HG02678 (cell line): ENCODE measurements around the gene PKP4.
"Not testable (repeated sequence)": the region's sequence is repeated elsewhere in the genome, so short reads cannot be mapped to it uniquely, and the experiment has no call there.

Experiments
- ATAC-seq: cut with Tn5 transposase; IDR thresholded peaks from one replicate; pipeline ENCODE4 v1.9.1; 2021; ENCODE audit warnings: mild to moderate bottlenecking, moderate library complexity; ENCODE audit not compliant: unreplicated experiment

The PKP4 gene

DNA sequence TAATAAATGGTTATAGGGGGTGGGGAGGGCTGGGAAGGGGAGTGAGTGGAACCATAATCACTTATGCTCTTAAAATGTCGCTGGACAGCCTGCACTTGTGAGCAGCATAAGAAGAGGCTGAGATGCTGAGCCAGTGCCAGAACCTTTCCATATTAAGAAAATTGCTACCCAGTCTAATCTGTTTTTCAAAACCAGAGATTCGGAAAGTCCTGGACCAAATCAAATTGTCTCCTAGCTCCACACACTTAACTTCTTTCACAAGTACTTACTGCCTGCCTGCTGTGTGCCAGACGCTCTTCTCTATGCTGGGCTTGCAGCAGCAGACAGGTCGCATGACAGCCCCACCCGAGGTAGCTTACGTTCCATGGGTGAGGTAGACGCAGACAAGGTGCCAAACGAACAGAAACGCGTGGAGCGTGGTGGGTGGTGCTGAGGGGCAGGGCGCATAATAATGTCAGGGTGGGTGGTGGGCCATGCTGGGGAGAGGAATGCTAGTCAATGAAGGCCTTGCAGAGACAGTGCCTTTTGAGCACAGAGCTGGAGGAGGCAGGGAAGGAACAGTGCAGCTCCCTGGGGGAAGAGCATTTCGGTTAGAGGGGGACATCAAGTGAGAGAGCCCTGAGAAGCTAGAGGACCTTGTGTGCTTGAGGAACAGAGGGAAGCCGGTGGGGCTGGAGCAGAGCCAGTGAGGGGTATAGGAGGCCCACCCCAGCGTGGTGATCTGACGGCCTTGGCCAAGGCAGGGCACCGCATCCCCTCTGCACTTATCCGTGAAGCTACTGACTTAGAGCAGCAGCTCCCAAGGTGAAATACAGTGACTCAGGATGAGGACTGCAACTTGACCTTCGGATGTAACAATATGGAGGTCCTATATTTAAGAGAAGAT, 214.9 kb downstream of the PKP4 start:
- ATAC-seq, result no peak

DNA sequence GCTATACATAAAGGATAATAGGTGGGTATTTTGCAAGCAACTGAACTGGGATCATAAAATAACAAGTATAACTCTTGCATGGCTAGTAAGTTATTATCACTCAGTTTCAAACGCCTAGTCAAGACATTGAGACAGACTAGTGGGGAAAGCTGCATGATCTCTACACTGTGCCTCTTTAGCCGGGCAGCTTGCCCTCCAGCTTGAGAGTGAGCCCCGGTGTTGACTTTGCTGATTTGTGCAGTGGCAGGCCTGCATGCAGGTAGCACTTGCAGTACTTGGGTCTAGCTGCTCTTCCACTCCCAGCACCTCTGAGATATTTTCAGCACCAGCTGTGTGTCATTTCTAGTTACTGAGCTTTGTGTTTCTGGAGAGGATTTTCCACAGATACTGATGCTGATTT, 219.5 kb downstream of the PKP4 start:
- no peak for ATAC-seq

DNA sequence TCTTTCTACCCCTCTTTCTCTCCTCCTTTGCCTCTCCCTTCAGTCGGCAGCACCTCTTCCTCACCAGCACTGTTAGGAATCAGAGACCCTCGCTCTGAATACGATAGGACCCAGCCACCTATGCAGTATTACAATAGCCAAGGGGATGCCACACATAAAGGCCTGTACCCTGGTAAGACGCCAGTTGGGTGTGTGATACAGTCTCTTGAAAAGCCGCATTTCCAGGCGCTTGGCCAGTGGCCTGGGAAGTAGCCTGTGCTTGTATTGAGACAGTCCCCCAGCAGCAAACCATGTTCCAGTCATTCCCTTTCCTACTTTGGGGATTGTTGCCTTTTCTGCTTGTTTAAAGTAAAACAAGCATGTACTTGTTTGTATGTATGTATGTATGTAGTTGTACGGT, 219.9 kb downstream of the PKP4 start:
- no peak for ATAC-seq

DNA sequence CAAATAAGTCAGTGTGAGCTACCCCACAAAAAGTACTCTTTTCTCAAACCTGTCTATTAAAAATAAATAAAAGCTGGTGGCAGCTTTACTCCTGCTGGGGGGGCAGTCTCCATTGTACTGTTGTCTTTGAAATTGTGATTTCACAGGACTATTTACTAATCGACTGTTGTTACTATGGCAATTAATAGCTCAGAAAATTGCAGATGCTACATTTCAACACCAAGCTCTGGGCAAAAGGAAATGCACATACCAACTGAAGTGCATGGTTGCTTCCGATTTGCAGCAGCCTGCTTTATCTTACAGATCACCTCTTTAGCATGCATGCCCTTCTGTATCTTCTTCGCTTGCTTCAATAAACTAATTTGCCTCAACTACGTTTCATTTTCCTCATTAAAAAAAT, 220.8 kb downstream of the PKP4 start:
- no peak for ATAC-seq

DNA sequence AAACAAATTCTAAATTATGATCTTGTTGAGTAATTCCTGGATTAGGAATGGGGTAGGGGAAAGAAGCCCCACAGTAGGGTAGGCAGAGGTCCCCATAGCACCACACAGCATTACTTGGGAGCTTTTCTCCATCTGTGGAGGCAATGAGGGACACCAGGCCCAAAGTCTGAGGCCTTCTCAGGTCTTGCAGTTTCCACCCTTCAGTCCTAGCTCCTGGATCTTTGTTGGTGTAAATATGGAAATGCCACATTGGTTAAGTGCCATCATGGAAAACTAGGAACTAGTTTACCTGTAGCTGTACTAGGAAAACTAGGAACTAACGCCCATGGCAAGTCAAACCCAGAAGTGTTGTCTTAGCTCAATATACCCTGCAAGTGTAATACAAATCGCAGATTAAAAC, 225.1 kb downstream of the PKP4 start:
- no peak for ATAC-seq

DNA sequence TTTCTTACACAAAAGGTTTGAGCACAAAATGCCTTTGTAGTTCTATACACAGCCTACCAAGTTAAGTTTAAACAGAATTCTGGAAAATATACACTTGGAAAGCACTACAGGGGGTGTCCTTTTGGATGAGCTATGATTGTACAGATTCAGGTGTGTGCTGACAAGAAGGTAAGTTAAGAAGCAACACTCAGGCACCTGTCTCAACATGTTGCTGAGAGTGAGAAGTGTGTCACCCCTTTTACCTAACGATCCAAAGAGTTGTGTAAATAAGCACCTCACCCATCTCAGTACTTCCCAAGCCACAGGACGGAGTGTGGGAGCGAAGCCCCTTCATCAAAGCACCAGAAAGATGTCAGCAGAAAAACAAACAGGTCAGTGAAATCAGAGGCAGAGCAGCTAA, 228.9 kb downstream of the PKP4 start:
- no peak for ATAC-seq

DNA sequence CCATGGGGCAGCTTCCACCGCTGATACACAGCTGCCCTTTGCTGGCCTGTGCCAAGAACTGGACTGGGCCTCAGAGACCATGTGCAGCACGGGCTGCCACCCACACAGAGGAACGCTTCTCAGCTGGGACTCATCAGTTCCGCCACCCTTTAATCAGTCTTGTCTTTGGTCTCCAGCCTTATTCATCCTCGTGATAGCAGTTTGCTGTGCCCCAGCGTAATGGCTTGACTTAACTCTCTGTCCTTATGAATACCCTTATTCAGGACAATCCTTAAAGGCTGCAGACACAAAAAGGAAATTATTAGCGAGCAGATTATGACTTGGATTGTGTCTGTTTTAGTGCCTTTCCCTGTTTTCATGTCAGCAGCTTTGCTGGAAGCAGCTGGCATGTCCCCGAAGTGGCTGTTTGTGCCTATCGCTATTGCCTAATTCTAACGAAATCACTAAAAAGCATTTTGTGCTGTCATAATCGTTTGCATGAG, 229.5 kb downstream of the PKP4 start:
- ATAC-seq, result no peak

DNA sequence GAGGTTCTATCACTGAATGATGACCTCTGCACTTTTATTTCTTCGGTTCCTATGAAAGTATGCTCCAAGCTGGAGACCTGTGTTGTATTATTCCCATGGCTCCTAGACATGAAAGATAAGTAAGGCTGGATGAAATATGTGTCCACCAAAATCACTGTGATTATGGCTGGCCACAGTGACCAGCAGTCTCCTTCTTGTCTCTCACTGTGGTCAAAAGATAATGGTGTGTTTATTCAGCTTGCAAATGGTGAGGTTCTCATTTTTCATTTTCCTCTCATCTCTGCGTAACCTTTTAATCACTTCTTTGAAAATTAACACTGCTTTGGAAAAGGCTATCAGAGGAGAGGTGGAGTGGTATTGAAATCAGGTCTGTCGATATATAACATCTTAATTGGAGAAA, 230.6 kb downstream of the PKP4 start:
- ATAC-seq, result no peak

DNA sequence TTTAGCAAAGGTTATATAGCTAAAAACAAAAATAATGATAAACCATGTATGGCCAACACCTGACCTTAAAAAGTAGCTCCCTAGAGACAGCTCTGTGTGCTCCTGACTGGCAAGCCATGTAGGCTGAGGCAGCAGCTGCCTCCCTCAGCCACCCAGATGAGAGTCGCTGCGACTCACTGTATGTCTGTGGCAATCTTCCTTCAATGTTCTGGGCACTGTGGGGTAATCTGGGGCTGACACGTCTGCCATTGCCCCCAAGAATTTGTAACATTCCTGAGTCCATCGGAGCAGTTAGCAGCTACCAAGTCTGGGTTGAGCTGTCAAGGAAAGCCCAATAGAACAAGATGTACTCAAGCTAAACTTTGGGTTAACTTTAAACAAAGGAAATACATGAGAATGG, 232.0 kb downstream of the PKP4 start:
- no peak for ATAC-seq

DNA sequence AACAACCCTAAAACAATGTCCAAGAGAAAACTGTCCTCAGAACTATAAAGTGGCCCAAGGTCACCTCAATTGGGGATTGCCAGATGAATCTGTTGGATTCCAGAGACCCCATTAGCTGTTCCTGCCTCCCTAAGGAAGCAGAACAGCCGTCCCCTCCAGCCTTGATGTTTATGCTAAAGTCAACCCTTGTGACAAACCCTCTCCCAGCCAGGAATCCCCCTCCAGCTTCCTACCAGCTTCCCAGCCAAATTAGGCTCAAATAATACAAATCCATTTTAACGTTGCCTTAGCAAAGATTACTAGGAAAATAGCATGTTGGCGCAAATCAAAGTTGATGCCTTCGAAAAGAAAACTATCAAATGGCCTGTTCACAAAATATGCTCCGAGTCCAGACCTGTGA, 232.6 kb downstream of the PKP4 start:
- ATAC-seq, result no peak

DNA sequence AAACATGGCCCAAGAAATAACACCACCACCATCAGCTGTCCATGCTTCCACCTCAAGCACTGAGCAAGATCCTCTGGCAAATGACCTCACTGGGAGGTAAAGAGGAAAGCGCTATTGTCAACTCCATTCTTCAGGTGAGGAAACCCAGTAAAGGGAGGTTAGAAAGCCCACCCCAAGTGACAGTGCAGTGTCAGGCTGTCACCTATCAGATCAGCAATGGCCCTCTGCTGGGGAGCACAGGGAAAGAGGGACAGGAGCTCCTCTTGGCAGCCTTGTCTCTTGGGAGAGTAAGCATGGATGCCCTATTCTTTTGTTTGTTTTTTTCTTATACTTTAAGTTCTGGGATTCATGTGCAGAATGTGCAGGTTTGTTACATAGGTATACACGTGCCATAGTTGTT, 234.1 kb downstream of the PKP4 start:
- ATAC-seq, result no peak

DNA sequence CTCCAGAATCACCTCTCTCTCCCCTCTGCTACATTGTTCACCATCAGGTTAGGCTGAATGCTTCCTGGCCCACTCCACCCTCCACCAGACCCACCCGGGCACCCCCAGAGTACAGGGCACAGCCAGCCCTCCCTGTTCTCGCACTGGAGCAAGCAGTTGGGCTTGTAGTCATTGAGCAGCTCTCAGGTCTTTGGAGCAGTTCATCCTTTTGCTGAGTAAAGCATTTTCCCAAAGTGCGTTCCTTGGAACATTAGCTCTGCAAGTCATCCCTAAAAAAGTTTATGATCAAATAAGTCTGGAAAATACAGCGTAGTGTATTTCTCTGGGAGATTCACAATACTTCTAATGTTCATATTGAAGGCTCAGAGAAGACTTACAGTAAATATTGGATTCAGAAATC, 234.9 kb downstream of the PKP4 start:
- no peak for ATAC-seq

DNA sequence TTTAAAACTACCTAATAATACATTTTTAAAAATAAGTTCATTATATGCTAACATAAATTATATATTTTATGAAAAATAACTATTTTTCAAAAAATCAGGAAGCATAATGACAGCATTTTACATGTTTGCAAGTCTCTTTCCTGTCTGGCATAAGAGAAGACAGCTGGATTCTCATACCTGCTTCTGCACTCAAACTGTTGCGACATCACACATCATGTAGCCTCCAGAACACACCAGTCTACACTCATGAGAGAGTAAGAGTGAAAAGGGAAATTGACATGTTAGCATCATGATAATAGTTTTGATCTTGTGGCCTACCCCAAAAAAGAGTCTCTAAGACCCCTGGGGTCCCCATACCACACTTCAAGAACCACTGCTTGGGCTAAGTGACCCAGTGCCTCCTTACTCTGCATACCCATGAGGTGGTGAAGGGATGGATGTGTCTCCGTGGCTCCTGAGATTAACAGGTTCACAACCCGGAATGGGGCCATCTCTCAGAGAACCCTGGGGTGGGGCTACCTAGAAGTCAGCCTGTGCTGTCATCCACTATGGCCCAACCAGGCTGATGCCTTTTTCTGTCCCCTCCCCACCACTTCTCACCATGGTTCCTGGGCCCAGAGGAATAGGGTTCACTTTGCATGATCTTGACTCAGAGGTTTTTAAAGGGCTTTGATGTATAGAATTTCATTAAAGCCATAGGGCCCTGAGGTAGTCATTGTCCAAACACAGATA, 235.8 kb downstream of the PKP4 start:
- no peak for ATAC-seq

DNA sequence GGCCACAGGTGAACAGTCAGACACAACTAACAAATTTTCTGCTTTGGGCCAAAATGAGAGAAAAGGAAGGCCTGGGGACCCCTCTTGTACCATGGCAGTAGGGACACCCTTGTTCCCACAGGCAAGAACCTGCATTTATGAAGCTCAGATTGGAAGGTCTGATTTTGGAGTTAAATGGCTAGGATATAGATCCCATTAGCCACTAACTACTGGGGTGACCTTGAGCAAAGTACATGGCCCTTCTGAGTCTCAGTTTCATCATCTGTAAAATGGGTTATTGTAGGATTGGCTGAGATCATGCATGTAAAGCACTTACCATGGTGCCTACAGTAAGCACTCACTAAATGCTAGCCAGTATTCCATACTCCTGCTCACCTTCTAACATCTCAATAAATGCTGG, 236.7 kb downstream of the PKP4 start:
- ATAC-seq, result no peak

DNA sequence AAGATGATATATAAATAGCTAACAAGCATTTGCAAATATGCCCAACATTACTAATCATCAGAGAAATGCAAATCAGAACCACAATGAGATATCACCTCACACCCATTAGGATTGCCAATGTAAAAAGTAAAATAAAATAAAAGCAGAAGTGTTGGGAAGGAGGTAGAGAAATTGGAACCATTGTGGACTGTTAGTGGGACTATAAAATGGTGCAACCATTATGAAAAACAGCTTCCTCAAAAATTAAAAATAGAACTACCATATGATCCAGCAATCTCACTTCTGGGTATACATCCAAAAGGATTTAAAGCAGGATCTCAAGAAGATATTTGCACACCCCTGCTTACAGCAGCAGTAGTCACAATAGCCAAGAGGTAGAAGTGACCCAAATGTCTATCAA, 238.6 kb downstream of the PKP4 start:
- no peak for ATAC-seq

DNA sequence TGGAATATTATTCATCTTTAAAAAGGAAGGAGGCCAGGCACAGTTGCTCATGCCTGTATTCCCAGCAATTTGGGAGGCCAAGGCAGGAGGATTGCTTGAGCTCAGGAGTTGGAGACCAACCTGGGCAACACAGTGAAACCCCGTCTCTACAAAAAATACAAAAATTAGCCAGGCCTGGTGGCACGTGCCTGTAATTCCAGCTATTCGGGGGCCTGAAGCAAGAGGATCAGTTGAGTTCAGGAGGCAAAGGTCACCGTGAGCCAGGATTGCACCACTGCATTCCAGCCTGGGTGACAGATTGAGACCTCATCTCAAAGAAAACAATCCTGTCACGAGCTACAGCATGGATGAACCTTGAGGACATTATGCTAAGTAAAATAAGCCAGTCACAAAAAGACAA, 239.0 kb downstream of the PKP4 start:
- ATAC-seq, result not testable (repeated sequence)

DNA sequence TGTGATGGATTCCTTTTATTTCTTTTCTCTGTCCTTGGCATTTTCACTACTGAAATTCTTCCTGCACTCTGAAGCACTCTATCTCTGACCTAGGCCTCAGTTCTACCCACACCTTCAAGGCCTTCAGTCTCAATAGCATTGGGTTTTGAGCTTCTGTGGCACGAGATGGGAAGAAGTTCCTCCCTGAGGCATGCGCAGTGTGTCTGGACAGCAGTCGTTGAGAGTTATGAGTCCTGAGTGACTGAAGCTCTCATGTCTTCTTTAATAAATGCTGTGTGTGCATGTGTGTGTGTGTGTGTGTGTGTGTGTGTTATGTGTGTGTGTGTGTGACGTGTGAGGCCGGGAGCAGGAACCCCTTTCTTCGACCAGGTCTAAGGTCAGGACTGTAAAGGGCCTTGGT, 242.6 kb downstream of the PKP4 start:
- ATAC-seq, result no peak

DNA sequence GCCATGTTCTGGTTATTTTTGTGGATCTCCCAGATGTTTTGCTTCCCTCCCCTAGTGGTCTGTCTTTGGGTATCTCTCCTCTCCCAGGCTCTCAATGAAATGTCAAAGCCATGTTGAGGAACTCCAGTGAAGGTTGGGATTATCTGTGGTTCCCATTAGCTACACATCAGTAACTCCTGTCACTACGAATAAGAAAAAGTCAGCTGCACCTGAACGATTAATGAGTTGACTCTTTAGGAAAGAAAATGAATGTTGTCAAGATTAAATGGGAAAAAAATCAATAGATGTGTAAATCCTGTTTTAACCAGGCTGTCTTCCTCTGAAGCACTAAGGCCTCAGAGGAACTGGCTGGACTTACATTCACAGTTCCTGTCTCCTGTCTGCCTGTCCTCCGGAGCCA, 244.3 kb downstream of the PKP4 start:
- ATAC-seq, result no peak

DNA sequence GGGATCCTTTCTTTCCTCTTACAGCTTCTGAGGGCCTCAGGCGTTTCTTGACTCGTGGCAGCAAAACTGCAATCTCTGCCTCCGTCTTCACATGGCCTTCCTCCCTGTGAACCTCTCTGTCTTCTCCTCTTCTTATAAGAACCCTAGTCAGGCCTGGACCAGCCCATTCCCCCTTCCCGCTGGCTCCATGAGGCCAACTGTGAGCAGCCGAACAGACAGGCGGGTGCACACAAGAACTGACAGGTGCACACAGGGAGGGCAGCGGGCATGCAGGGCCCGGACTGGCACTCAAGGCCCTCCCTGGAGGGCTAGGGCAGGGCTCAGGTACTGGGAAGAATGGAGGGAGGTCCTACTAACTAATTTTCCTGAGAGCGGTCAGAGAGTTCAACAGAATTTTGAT, 246.0 kb downstream of the PKP4 start:
- no peak for ATAC-seq

DNA sequence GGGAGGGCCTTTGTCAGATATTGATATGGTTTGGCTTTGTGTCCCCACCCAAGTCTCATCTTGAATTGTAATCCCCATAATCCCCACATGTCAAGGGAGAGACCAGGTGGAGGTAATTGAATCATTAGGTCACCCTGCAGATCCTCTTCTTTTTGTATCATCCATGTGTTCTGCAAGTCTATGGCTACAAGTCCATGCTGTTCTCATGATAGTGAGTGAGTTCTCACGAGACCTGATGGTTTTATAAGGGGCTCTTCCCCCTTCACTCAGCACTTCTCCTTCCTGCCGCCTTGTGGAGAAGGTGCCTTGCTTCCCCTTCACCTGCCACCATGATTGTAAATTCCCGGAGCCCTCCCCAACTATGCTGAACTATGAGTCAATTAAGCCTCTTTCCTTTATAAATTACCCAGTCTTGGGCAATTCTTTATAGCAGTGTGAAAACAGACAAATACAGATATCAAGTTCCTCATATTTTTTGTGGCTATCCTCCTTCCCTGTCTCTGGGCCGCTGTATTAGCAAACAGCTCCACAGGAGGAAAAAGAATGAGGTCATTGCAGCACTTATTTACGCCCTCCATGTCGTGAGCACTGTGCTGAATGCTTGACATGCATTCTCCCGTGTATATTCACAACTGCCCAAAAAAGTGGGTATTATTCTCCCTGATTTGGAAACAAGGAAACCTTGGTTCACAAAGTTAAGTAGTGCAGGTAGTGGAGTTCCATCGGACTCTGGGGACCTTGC, 248.1 kb downstream of the PKP4 start:
- not testable (repeated sequence) for ATAC-seq

DNA sequence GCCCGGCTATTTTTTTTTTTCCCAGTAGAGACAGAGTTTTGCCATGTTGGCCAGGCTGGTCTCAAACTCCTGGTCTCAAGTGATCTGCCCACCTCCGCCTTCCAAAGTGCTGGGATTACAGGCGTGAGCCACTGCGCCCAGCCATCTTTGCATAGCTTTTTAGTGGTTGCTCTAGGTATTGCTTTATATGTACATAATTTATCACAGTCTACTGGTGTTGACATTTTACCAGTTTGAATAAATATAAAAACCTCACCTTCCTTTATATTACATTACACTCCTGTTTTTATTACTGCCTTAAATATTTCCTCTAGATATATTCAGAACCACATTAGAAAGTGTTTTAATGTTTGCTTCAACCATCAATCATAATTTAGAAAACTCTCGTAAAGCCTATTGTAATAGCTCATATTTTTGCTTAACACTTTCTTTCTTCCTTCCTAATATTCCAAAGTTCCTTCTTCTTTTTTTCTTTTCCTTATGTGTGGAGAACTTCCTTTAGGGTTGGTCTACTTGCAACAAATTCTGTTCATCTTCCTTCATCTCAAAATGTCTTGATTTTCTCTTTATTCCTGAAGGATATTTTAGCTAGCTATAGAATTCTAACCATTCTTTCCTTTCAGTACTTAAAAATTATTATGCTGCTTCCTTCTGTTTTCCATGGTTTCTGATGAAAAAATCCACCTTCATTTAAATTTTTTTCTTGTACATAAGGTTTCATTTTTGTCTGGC, 256.2 kb downstream of the PKP4 start:
- no peak for ATAC-seq
